Hypothalamus (tissue), 51 donors: Measurements from ENCODE around the gene NBEAL1.
"Not testable (repeated sequence)": the region's sequence is repeated elsewhere in the genome, so short reads cannot be mapped to it uniquely, and the experiment has no call there.

Experiments used
- DNase-seq, 51 donors: peaks; one replicate each; lab custom pipeline; 2025; lab: John Stamatoyannopoulos, UW

NBEAL1 gene

GRCh38 chr2:203104273-203104672 is 89.6 kb downstream of the NBEAL1 start:
- no peak for DNase-seq

DNA sequence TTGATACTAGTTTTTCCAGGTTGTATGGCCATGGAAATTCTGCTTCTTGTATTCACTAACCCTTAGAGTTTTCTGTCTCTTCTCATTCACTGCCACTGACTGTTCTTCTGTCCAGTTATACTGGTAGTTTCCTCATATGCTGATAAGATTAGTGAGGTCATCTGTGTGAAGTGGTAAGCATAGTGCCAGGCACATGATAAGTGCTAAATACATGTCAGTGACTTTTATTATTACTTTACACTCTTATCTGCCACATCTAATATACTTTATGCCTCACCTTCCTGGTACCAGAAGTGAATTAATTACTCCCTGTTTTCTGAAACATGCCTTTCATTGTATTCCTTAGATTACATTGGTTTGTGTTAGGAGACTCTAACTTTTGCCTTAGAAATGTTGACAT is 91.3 kb downstream of the NBEAL1 start:
- DNase-seq = no peak

- DNase-seq = not testable (repeated sequence)
Observed at GRCh38 chr2:203110496-203110895, 95.8 kb downstream of the NBEAL1 start.

DNA sequence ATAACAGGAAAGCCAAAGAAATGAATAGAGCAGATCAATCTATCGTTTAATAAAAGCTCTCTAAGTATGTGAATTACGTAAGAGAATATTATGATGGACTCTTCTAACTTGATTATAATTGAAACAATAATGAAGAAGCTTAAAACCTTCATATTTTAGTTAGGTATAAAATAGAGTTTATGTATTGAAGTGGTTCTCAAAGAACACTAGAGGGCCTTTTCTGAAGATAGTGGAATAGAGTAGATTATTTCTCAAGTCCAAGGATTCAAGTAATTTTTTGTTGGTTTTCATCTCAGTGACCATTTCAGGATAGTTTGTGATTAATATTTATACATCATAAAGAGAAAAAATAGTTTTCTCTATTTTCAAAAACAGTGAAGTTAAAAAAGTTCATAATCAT is 97.7 kb downstream of the NBEAL1 start:
- no peak for DNase-seq

DNA sequence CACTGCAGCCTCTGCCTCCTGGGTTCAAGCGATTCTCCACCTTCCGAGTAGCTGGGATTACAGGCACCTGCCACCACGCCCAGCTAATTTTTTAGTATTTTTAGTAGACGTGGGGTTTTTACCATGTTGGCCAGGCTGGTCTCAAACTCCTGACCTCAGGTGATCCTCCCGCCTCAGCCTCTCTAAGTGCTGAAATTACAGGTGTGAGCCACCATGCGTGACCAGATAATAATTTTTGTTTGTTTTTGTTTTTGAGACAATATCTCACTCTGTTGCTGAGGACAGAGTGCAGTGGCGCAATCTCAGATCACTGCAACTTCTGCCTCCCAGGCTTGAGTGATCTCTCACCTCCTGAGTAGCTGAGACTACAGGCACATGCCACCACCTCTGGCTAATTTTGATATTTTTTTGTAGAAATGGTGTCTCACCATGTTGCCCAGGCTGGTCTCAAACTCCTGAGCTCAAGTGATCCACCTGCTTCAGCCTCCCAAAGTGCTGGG is 100.6 kb downstream of the NBEAL1 start:
- DNase-seq = not testable (repeated sequence)

- no peak for DNase-seq
Observed at GRCh38 chr2:203122317-203122986, 107.8 kb downstream of the NBEAL1 start.

- DNase-seq = no peak
Observed at GRCh38 chr2:203126996-203127395, 112.3 kb downstream of the NBEAL1 start.

DNA sequence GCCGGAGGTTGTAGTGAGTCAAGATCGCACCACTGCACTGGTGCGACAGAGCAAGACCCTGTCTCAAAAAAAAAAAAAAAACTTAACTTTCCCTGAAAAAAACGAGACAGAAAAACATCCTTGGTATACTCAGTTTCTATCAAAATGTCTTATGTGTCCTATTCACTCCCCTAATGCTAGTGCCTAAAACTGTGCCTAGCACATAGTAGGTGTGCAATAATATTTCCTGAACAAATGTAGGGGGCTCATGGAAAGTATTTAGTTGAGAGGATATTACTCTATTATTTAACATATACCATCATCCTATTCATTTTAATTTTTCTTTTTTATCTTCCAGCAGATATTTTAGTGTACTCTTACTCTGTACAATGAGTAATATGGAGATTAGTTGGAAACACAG is 120.4 kb downstream of the NBEAL1 start:
- no peak for DNase-seq

- no peak for DNase-seq
Observed at GRCh38 chr2:203143391-203143790, 128.7 kb downstream of the NBEAL1 start.

DNA sequence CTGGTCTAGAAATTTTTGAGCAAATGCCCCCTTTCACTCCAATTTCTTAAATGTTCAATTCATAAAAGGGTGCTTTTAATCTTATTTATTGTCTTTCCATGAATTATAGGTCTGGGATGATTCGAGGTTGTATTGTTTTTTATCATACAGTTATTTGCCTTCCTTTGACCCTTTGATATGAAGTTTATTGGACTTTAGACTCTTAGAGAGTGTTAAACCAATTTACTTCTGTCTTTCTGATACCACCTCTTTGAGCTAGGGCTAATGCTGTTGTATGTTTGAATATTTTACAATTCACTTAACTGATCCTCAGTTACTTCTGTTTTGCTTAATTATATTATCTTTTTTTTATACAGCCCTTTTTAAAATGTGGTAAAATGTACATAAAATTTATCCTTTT is 134.5 kb downstream of the NBEAL1 start:
- DNase-seq = no peak

DNA sequence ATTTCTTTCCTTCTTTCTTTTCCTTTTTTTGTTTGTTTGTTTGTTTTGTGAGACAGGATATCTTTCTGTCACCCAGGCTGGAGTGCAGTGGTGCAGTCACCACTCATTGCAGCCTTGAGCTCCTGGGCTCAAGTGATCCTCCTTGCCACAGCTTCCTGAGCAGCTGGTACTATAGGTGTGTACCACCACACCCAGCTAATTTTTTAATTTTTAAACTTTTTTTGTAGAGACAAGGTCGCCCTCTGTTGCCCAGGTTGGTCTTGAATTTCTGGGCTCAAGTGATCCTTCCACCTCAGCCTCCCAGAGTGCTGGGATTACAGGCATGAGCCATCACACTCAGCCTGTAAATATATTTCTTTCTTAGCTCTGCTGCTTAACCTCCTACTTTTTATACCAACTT is 140.7 kb downstream of the NBEAL1 start:
- DNase-seq = no peak

GRCh38 chr2:203162722-203163121 is 148.0 kb downstream of the NBEAL1 start:
- DNase-seq = not testable (repeated sequence)

- no peak for DNase-seq
Observed at GRCh38 chr2:203164311-203164935, 149.7 kb downstream of the NBEAL1 start.

DNA sequence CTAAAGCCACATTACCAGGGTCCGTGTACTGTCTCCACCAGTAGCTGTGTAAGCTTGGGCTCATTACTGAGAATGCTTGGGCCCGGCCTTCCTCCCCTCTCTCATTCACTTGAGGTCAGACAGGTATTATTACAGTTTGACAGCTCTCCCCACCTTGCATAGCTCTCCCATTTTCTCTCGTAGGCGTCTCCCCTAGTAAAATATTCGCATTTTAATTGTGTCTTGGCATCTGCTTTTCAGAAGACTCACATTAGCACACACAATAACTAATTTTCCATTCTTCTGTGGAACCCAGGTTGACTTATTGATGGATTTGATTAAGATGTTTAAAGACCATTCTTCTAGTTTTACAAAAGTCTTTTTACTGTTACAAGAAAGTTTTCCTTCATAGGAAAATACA is 153.1 kb downstream of the NBEAL1 start:
- no peak for DNase-seq

DNA sequence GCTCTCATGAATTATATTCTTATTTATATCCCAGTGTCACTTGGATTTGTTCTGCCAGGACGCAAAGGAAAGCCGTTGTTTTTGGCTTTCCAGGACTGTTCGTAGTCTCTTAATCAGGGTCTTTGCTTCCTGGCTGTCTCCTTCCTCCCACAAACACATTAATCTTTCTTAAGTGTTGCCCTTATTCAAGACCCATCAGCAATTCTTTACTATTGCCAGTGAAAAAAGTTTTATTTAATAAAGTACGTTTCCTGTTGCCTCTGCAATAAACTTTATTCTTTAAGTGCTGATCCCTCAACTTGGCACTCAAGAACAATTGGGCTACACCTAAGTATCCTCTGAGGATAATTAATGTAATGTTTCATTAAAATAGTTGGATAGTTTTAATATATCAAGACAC is 155.8 kb downstream of the NBEAL1 start:
- no peak for DNase-seq

DNA sequence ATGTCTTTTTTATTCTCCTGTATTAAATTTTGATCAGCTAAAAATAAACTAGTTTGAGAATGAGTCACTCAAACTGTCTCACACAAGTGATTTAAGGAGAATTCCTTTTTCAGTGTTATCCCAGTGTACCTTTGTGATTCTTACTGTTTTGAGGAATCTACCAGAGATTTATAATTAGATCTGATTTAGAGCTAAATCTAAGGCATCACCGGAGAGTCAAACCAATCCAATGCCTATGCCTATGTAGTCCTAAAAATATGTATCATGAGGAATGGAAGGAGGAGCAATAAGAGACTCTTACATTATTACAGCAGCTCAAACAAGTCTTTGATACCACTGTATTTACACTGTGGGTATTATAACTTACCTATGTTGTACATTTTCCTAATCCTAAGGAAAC is 160.7 kb downstream of the NBEAL1 start:
- DNase-seq = no peak

- DNase-seq = no peak
Observed at GRCh38 chr2:203177361-203177760, 162.7 kb downstream of the NBEAL1 start.

- DNase-seq = no peak
Observed at GRCh38 chr2:203185864-203186263, 171.2 kb downstream of the NBEAL1 start.

DNA sequence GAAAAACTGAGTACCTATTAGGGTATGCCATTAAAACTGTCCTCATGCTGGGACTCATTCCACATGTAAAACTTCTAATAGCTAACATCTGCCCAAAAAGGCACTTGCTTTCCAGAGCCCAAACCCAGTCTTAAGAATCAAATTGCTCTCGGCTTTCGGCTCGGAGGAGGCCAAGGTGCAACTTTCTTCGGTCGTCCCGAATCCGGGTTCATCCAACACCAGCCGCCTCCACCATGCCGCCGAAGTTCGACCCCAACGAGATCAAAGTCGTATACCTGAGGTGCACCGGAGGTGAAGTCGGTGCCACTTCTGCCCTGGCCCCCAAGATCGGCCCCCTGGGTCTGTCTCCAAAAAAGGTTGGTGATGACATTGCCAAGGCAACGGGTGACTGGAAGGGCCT is 175.9 kb downstream of the NBEAL1 start:
- DNase-seq = not testable (repeated sequence)

DNA sequence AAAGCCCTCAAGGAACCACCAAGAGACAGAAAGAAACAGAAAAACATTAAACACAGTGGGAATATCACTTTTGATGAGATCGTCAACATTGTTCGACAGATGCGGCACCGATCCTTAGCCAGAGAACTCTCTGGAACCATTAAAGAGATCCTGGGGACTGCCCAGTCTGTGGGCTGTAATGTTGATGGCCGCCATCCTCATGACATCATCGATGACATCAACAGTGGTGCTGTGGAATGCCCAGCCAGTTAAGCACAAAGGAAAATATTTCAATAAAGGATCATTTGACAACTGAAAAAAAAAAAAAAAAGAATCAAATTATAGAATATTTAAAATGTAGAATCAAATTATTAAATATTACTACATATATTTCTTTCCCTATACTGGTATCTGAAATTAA is 176.4 kb downstream of the NBEAL1 start:
- not testable (repeated sequence) for DNase-seq

GRCh38 chr2:203191961-203192360 is 177.3 kb downstream of the NBEAL1 start:
- no peak for DNase-seq

- no peak for DNase-seq
Observed at GRCh38 chr2:203195331-203196036, 180.8 kb downstream of the NBEAL1 start.
